Esophagus muscularis mucosa (tissue), 4 donors: ENCODE data around the gene PEX5L.

Source experiments
- EP300 ChIP-seq: sonication (generic); formaldehyde crosslinking; IDR thresholded peaks from one replicate; pipeline ENCODE4 v1.6.1; 2017; ENCODE audit warnings: antibody characterized with exemption
- POLR2A ChIP-seq: fragments of 450-650 bp; IDR thresholded peaks from one replicate; pipeline ENCODE4 v1.6.1; 2017; ENCODE audit warnings: antibody characterized with exemption, moderate library complexity, mild to moderate bottlenecking, low read depth
- POLR2AphosphoS5 ChIP-seq, 2 donors: sonication (generic); formaldehyde crosslinking; IDR thresholded peaks; one replicate each; pipeline ENCODE4 v1.6.1; 2017; ENCODE audit warnings: antibody characterized with exemption in 2 of 2
- TF ChIP-seq, protein P1 (sequence below), 3 experiments: fragments of 200-600 bp in 2 of 3; fragments of 450-650 bp in 1 of 3; sonication (generic) in 2 of 3; IDR thresholded peaks; one replicate each; pipeline ENCODE4 v1.5.1; 2017 to 2019; ENCODE audit warnings: antibody characterized with exemption in 3 of 3, mild to moderate bottlenecking in 2 of 3, moderate library complexity in 1 of 3

DNA sequence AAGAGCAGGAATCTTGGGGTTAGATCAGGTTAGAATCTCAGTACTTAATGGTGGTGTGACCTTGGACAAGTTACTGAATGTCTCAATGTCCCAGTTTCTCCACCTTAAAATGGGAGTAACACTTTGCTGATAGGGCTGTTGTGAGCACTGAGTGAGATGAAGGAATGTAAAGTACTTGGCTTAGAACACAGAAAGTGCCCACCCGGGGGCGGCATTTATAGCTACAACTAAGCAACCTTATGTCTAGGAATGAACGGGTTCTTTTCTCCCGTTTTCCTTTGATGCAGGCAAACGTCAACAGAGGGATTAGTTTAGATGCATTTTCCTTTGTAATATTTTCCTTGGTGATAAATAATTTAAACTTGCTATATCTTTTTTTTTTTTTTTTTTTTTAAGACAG is 207.3 kb downstream of the PEX5L start:
- TF ChIP-seq POLR2A (no peak), POLR2AphosphoS5 (IDR thresholded peaks at IDR 0.05) (no peak), EP300 (no peak)
- TF ChIP-seq, protein P1, sequence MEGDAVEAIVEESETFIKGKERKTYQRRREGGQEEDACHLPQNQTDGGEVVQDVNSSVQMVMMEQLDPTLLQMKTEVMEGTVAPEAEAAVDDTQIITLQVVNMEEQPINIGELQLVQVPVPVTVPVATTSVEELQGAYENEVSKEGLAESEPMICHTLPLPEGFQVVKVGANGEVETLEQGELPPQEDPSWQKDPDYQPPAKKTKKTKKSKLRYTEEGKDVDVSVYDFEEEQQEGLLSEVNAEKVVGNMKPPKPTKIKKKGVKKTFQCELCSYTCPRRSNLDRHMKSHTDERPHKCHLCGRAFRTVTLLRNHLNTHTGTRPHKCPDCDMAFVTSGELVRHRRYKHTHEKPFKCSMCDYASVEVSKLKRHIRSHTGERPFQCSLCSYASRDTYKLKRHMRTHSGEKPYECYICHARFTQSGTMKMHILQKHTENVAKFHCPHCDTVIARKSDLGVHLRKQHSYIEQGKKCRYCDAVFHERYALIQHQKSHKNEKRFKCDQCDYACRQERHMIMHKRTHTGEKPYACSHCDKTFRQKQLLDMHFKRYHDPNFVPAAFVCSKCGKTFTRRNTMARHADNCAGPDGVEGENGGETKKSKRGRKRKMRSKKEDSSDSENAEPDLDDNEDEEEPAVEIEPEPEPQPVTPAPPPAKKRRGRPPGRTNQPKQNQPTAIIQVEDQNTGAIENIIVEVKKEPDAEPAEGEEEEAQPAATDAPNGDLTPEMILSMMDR (IDR thresholded peaks at IDR 0.05): no peak
